ENCODE measurements around the gene MINAR1.

MINAR1 gene

DNA sequence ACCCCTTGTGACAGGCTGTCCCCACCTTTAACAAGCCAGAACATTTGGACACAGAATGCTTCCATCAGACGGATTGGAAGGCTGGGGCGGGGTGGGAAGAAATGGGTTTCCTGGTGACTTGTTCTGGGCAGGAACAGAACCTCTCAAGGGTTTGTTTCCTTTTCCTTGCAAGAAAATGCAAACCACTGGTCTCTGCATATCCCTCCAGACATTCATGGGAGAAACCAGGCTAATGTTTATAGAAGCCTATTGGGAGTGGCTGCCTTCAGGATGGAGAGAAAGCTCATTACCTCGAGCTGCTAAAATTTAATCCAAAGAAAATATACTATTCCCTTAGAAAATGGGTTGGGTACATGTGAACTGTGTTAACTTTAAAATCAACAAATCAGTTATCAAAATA, 21.9 kb downstream of the MINAR1 start:
- no peak for TF ChIP-seq Cebpa-rat (IDR thresholded peaks at IDR 0.05)
- no peaks in the 10 kb centered on the region for H3K36me3 ChIP-seq
- no peaks in the 10 kb centered on the region for H3K9me3 ChIP-seq (replicated peaks in 1 of 11)
- H3K27ac ChIP-seq = no peak overlapping the region
- no peak overlapping the region for H3K4me2 ChIP-seq
- H3K4me3 ChIP-seq = no peak overlapping the region
- H3K9ac ChIP-seq = no peak overlapping the region
- H3K4me1 ChIP-seq = no peaks in the 10 kb centered on the region
- H4K20me1 ChIP-seq = no peaks in the 10 kb centered on the region
- H3K27me3 ChIP-seq = no peaks in the 10 kb centered on the region

DNA sequence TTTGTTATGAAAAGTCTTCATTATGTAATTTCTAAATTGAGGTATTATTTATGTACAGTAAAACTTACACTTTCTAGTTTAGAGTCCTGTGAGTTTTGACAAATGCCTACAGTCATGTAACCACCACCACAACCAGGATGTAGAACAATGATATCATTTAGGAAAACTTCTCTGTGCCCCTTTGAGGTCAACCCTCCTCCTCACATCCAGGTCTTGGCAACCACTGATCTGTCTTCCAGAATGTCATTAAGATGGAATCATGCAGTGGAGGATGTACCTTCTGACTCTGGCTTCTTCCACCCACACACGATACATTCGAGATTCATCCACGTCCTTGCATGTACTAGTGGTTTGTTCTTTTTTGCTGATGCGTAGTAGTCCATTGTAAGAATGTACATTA, 23.2 kb downstream of the MINAR1 start:
- Histone ChIP-seq H3K9ac (no peak overlapping the region), H3K27ac (no peak overlapping the region), H4K20me1 (no peaks in the 10 kb centered on the region), H3K4me1 (no peaks in the 10 kb centered on the region), H3K27me3 (no peaks in the 10 kb centered on the region), H3K9me3 (replicated peaks in 1 of 11) (no peaks in the 10 kb centered on the region), H3K4me2 (no peak overlapping the region), H3K36me3 (no peaks in the 10 kb centered on the region), H3K4me3 (no peak overlapping the region)
- no peak for TF ChIP-seq Cebpa-rat (IDR thresholded peaks at IDR 0.05)

DNA sequence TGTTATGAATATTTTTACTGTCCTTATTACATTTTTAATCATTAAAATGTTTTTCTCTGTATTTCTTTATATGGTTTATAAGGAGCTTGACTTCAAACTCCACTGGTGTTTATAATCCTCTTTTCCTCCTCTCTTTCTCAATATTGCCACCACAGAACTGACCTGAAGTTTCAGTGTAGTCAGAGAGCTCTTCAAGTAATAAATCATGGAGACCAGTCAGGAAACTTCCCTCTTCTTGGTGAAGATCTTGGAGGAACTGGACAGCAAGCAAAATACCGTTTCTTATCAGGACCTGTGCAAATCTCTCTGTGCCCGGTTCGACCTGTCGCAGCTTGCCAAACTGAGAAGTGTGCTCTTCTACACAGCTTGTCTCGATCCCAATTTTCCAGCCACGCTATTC, 23.8 kb downstream of the MINAR1 start:
- H3K27me3 ChIP-seq = no peaks in the 10 kb centered on the region
- H3K36me3 ChIP-seq = no peaks in the 10 kb centered on the region
- H3K4me2 ChIP-seq = no peak overlapping the region
- no peak overlapping the region for H3K27ac ChIP-seq
- H3K9ac ChIP-seq = no peak overlapping the region
- no peaks in the 10 kb centered on the region for H4K20me1 ChIP-seq
- no peaks in the 10 kb centered on the region for H3K4me1 ChIP-seq
- H3K9me3 ChIP-seq (replicated peaks in 1 of 11) = no peaks in the 10 kb centered on the region
- TF ChIP-seq Cebpa-rat (IDR thresholded peaks at IDR 0.05) = no peak
- no peak overlapping the region for H3K4me3 ChIP-seq

DNA sequence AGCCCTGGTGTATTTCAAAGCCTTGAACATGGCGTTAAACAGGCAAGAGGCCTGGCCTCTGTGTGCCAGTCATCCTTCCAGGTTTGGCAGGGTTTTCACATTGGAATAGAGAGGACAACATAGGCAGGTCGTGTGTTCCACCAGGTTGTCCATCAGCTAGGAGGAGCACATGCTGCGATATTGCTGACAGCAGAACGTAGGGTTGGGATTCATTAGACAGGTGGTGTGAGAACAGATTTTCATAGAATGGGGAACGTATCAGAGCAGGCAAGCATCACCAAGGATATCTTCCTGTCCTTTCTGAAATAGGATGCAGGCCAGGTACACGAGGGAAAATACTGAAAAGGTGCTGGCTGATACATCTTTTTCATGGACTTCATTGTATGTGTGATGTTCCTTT, 26.4 kb downstream of the MINAR1 start:
- Histone ChIP-seq H3K9me3 (replicated peaks in 1 of 11) (no peaks in the 10 kb centered on the region), H3K4me3 (no peak overlapping the region), H3K4me2 (no peak overlapping the region), H3K9ac (no peak overlapping the region), H3K36me3 (no peaks in the 10 kb centered on the region), H3K27me3 (no peaks in the 10 kb centered on the region), H3K4me1 (no peaks in the 10 kb centered on the region), H4K20me1 (no peaks in the 10 kb centered on the region), H3K27ac (no peak overlapping the region)
- no peak for TF ChIP-seq Cebpa-rat (IDR thresholded peaks at IDR 0.05)

DNA sequence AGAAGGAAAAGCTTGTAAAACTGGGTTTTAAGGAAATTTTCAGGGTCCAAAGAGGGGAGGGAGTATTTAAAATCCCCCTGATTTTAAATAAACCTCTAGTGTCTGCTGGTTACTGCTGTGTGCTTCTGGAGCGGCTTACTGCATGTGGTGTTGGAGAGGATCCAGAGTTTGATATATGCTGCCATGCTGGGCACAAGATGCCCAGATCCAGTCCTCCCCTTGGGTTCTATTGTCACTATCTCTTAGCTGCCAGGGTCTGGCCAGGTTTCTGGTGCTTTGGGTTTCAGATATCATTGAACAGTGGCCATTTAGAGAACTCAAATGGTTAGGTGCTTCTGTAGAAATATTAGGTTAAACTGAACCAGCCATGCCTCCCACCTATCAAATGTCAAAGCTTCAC, 27.5 kb downstream of the MINAR1 start:
- Histone ChIP-seq H3K9ac (no peak overlapping the region), H3K4me1 (no peaks in the 10 kb centered on the region), H3K4me3 (no peak overlapping the region), H3K27me3 (no peaks in the 10 kb centered on the region), H3K4me2 (no peak overlapping the region), H3K9me3 (replicated peaks in 1 of 11) (no peaks in the 10 kb centered on the region), H3K36me3 (no peaks in the 10 kb centered on the region), H4K20me1 (no peaks in the 10 kb centered on the region), H3K27ac (no peak overlapping the region)
- TF ChIP-seq Cebpa-rat (IDR thresholded peaks at IDR 0.05) = no peak

DNA sequence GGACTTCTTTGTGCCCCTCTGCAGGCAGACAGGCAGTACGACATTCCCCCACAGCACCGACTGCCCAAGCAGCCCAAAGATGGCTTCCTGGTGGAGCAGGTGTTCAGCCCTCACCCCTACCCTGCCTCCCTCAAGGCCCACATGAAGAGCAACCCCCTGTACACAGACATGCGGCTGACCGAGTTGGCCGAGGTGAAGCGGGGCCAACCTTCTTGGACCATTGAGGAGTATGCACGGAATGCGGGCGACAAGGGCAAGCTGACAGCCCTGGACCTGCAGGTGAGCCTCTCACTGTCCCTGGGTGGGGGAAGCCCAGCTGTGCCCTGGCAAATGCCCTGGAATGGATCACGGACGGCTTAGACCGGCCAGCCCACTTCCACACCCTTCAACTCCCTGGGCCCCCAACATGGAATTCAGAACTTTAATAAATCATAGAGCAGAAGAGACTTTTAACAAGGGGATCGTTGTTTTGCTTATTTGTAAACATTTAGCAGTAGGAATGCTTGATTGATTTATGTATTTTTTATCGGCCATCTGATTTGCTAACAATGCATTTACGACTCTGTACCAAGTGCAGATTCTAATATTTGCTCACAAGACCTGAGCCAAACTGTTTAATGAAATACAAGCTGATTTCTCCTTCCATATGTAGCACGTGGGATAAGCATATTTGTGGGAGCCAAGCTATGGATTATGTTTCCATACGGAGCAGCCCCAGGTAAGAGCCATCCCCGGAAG, 31.1 kb downstream of the MINAR1 start:
- Histone ChIP-seq H3K9ac (no peak overlapping the region), H4K20me1 (no peaks in the 10 kb centered on the region), H3K27ac (no peak overlapping the region), H3K4me3 (no peak overlapping the region), H3K4me2 (no peak overlapping the region), H3K27me3 (no peaks in the 10 kb centered on the region), H3K4me1 (peaks cover 0 to 8% (median 5%) of the 10 kb centered on the region in 10 experiments; a peak in 11 of 20 replicates), H3K9me3 (replicated peaks in 1 of 11) (no peaks in the 10 kb centered on the region), H3K36me3 (no peaks in the 10 kb centered on the region)
- TF ChIP-seq Cebpa-rat (IDR thresholded peaks at IDR 0.05) = no peak

DNA sequence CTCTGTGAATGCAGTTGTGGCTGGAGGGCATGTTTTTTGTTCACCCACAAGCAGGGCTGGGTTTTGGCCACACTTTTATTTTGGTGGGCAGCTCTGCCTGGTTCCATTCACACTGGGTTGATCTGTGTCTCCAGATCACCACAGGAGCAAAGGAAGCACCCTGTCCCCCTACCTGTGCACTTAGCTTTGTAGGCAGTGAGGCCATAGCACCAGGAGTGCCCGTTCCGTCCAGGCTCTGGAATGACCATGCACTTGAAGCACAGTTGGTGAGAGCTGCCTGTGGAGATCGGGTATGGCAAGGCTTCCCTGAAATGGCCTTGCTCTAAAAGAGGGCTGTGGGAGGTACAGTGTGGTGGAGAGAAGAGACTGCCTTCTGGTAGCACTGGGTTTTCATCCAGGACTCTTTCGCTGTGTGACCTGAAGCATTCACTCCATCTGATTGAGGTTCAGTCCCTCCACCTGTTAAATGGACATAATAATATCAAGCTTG, 31.7 kb downstream of the MINAR1 start:
- Histone ChIP-seq H3K27me3 (no peaks in the 10 kb centered on the region), H3K4me2 (no peak overlapping the region), H3K4me1 (peaks cover 0 to 8% (median 5%) of the 10 kb centered on the region in 10 experiments; a peak in 11 of 20 replicates), H3K9me3 (replicated peaks in 1 of 11) (no peaks in the 10 kb centered on the region), H3K36me3 (peaks cover 0 to 1% (median 0%) of the 10 kb centered on the region in 11 experiments; a peak in 2 of 22 replicates), H3K9ac (no peak overlapping the region), H3K27ac (no peak overlapping the region), H3K4me3 (no peak overlapping the region), H4K20me1 (no peaks in the 10 kb centered on the region)
- TF ChIP-seq Cebpa-rat (IDR thresholded peaks at IDR 0.05) = no peak

DNA sequence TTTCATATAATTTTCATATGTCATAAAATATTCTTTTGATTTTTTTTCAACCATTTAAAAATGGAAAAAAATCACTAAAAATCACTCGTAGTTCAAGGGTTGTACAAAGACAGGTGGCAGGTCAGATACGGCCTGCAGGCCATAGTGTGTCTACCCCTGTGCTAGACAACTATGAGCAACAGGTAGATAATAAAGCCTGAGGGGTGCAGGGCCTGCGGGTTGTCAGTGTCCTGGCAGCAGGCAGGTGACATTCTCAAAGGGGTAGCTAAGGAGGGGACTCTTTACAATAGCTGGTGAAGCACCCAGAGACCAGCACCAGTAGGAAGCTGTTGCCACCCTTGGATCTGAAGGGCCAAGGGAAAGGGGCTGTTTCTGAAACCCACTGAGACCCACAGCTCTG, 34.4 kb downstream of the MINAR1 start:
- Histone ChIP-seq H3K27me3 (no peaks in the 10 kb centered on the region), H3K4me3 (no peak overlapping the region), H3K9me3 (replicated peaks in 1 of 11) (no peaks in the 10 kb centered on the region), H4K20me1 (no peaks in the 10 kb centered on the region), H3K27ac (no peak overlapping the region), H3K4me1 (peaks cover 0 to 8% (median 5%) of the 10 kb centered on the region in 10 experiments; a peak in 11 of 20 replicates), H3K4me2 (peak overlapping the region in 6 of 11 experiments; percentile 4 to 43 (median 20); a peak in 7 of 22 replicates), H3K9ac (no peak overlapping the region), H3K36me3 (peaks cover 0 to 3% (median 0%) of the 10 kb centered on the region in 11 experiments; a peak in 2 of 22 replicates)
- no peak for TF ChIP-seq Cebpa-rat (IDR thresholded peaks at IDR 0.05)

DNA sequence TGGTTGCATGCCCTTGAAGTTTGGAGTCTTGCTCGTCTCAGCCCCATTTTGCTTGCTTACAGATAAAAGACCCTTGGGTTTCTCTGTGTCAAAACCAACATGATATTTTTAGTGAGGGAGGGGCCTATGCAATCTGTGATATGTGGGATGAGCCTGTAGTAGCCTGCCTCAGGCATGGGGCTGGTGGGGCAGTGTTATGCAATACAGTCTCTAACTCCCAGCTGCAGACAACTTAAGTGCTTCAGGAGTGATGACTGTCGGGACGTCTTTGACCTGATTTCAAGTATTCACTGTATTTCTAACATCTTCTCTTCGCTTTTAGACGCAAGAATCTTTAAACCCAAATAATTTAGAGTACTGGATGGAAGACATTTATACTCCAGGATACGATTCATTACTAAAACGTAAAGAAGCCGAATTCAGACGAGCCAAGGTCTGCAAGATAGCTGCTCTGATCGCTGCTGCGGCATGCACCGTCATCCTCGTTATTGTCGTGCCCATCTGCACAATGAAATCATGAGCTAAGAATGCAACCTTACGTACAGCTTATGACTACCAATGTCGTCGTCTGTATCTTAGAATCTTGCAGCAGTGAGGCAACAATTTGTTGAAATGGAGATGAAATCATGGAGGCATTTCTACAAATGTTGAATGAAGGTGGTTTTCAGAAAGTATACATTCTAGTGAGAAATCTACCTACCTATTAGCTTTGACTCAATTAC, 35.9 kb downstream of the MINAR1 start:
- H3K4me3 ChIP-seq = no peak overlapping the region
- H3K27ac ChIP-seq = no peak overlapping the region
- H4K20me1 ChIP-seq = no peaks in the 10 kb centered on the region
- H3K4me1 ChIP-seq = peaks cover 0 to 8% (median 5%) of the 10 kb centered on the region in 10 experiments; a peak in 11 of 20 replicates
- peaks cover 0 to 3% (median 0%) of the 10 kb centered on the region in 11 experiments; a peak in 2 of 22 replicates for H3K36me3 ChIP-seq
- H3K4me2 ChIP-seq = no peak overlapping the region
- TF ChIP-seq Cebpa-rat (IDR thresholded peaks at IDR 0.05) = no peak
- H3K27me3 ChIP-seq = no peaks in the 10 kb centered on the region
- no peaks in the 10 kb centered on the region for H3K9me3 ChIP-seq (replicated peaks in 1 of 11)
- H3K9ac ChIP-seq = no peak overlapping the region
